Body of pancreas (tissue), 4 donors: Measurements from ENCODE around the gene PHF1. TPM values are rescaled to one million over a fixed set of nuclear protein-coding genes. Genes with fewer than 3 reads are reported as not detected.
A peak's percentile ranks its signal among the peaks of the same experiment; 100 is the strongest.

Experiments used
- ATAC-seq: fragments of 150-250 bp; one replicate; pipeline ENCODE4 v1.9.1; 2016
- DNase-seq, 4 donors: peaks; one replicate each; pipeline ENCODE4 v3.0.0-alpha.2; 2019
- H3K27ac ChIP-seq, 4 donors: fragments of 200-600 bp; sonication (generic); 1 replicate in 3 of 4; 2 replicates in 1 of 4; pipeline versions ENCODE4 v1.5.1 to v1.6.1; 2016 to 2019; ENCODE audit warnings: mild to moderate bottlenecking in 1 of 4, mixed read lengths in 1 of 4, moderate library complexity in 1 of 4
- H3K27me3 ChIP-seq, 2 donors: fragments of 200-600 bp; sonication (generic); one replicate each; pipeline ENCODE4 v1.6.0; 2016; ENCODE audit warnings: mild to moderate bottlenecking in 1 of 2
- H3K36me3 ChIP-seq, 2 donors: fragments of 200-600 bp; sonication (generic); replicated peaks in 1 of 2; 2 replicates each; pipeline ENCODE4 v1.5.1; 2016; ENCODE audit warnings: low read depth in 2 of 2; ENCODE audit not compliant: insufficient read depth in 1 of 2
- H3K4me1 ChIP-seq: fragments of 200-600 bp; sonication (generic); one replicate; pipeline ENCODE4 v1.6.0; 2016
- H3K4me3 ChIP-seq, 2 donors: fragments of 200-600 bp; sonication (generic); 1 replicate in 1 of 2; 2 replicates in 1 of 2; pipeline ENCODE4 v1.5.1; 2016 to 2019
- H3K9me3 ChIP-seq, 3 donors: fragments of 200-600 bp; sonication (generic); 1 replicate in 2 of 3; 2 replicates in 1 of 3; pipeline ENCODE4 v1.5.1; 2016
- POLR2A ChIP-seq, 3 donors: fragments of 450-650 bp; IDR thresholded peaks; one replicate each; pipeline ENCODE4 v1.6.1; 2016; ENCODE audit warnings: antibody characterized with exemption in 3 of 3, mild to moderate bottlenecking in 2 of 3
- WGBS, 2 donors: methylation state at CpG; one replicate each; pipeline ENCODE4 v1.1.5; 2017; 5-methylcytosine and 5-hydroxymethylcytosine counted together
- intact Hi-C: fragments of 100-400 bp; cut with DNase I; formaldehyde crosslinking; loops from one replicate; pipeline ENCODE4 v1.15.1; 2023
- total RNA-seq, 2 donors: library from RNA; depleted of rRNA; stranded (reverse); fragments of >200 nt; gene quantifications; one replicate each; pipeline ENCODE4 v1.1.0, GENCODE V29; 2016
- TF ChIP-seq, protein P1 (sequence below), 7 experiments: fragments of 450-650 bp in 4 of 7; fragments of 200-600 bp in 3 of 7; sonication (generic) in 3 of 7; IDR thresholded peaks; one replicate each; pipeline ENCODE4 v1.5.1; 2016 to 2019; ENCODE audit warnings: antibody characterized with exemption in 7 of 7

The PHF1 gene
- total RNA-seq, 2 donors from 2014 or later, result 58.3 to 73.9 TPM

GRCh38 chr6:33420491-33421343, 9.9 kb downstream of the PHF1 start:
- intact Hi-C loops, result no loop called here
- Histone ChIP-seq H3K9me3 (no peaks in the 10 kb centered on the region), H3K4me1 (peaks cover 41% of the 10 kb centered on the region), H3K27me3 (no peaks in the 10 kb centered on the region), H3K27ac (no peak overlapping the region), H3K4me3 (no peak overlapping the region), H3K36me3 (no peaks in the 10 kb centered on the region)
- TF ChIP-seq, protein P1, sequence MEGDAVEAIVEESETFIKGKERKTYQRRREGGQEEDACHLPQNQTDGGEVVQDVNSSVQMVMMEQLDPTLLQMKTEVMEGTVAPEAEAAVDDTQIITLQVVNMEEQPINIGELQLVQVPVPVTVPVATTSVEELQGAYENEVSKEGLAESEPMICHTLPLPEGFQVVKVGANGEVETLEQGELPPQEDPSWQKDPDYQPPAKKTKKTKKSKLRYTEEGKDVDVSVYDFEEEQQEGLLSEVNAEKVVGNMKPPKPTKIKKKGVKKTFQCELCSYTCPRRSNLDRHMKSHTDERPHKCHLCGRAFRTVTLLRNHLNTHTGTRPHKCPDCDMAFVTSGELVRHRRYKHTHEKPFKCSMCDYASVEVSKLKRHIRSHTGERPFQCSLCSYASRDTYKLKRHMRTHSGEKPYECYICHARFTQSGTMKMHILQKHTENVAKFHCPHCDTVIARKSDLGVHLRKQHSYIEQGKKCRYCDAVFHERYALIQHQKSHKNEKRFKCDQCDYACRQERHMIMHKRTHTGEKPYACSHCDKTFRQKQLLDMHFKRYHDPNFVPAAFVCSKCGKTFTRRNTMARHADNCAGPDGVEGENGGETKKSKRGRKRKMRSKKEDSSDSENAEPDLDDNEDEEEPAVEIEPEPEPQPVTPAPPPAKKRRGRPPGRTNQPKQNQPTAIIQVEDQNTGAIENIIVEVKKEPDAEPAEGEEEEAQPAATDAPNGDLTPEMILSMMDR (IDR thresholded peaks at IDR 0.05), result no peak
- no peak for TF ChIP-seq POLR2A (IDR thresholded peaks at IDR 0.05)
- WGBS, 2 donors, result 43 to 53% methylated on average over 4 to 6 of the region's 6 CpGs
- ATAC-seq (no peak), DNase-seq (no peak)

DNA sequence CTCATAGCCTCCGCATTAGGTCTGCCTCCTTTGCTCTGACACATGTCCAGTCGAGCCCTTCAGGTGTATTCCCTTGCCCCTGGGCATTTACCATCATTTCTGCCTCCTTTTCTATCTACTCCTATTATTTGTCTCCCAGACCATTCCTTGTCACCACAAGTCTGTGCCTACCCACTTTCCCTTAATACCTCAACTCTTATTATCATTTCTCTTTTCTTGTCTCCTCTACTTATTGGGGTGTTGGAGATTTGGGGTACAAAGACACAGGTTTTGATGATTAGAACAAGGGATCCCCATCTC, 10.5 kb downstream of the PHF1 start:
- no peak overlapping the region for H3K27ac ChIP-seq
- ATAC-seq (no peak), DNase-seq (no peak)
- intact Hi-C loops, result no loop called here
- no peaks in the 10 kb centered on the region for H3K9me3 ChIP-seq
- WGBS, 2 donors, result 75 to 78% methylated on average over 2 of the region's 2 CpGs
- peaks cover 39% of the 10 kb centered on the region for H3K4me1 ChIP-seq
- H3K27me3 ChIP-seq, result no peaks in the 10 kb centered on the region
- no peaks in the 10 kb centered on the region for H3K36me3 ChIP-seq
- no peak overlapping the region for H3K4me3 ChIP-seq
- TF ChIP-seq POLR2A (IDR thresholded peaks at IDR 0.05), result no peak
- TF ChIP-seq, protein P1 (IDR thresholded peaks at IDR 0.05), result no peak

- no peak for DNase-seq
- 76 to 87% methylated on average over 2 of the region's 2 CpGs for WGBS, 2 donors
- Histone ChIP-seq H3K9me3 (no peaks in the 10 kb centered on the region), H3K27ac (no peak overlapping the region), H3K36me3 (no peaks in the 10 kb centered on the region), H3K4me3 (no peak overlapping the region), H3K4me1 (peaks cover 33% of the 10 kb centered on the region), H3K27me3 (no peaks in the 10 kb centered on the region)
- TF ChIP-seq, protein P1 (IDR thresholded peaks at IDR 0.05), result no peak
- no peak for TF ChIP-seq POLR2A (IDR thresholded peaks at IDR 0.05)
- ATAC-seq, result no peak
- intact Hi-C loops, result no loop called here
These were observed 13.0 kb downstream of the PHF1 start for GRCh38 chr6:33423777-33424176.

DNA sequence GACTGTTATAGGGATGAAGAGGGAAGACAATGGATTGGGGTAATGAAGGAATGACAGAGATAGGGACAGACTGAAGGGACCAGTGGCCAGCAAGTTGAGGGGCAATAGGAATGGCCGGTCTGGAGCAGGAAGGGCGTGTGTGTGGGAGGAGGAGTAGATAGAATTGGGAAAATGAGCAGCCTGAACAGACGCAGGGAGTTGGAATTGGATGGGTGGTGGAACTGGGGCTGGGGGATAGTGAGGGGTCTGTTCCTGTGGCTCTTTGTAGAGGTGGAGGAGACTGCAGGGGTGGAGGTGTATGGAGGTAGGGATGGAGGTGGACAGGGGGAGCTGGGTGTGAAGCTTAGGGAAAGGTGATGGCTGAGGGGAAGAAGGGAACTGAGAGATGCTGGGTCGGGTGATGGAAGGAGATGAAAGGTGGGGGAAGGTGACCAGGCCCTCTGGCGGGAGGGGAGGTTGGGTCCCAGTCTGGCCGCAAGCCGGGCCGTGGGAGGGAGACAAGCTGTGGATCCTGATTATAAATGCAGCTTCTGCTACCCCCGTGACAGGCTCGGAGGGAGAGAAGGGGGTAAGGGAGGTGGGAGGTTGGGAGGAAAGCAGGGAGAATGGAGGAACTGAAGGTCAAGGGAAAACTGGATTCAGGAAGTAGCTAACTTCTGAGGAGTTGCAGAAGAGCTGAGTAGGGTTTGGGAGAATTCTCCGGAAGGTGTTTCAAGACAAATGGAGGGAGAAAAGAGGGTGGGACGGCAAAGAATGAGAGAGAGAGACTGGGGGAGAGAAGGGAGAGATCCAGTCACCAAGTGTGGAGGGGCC, 14.2 kb downstream of the PHF1 start:
- Histone ChIP-seq H3K9me3 (no peaks in the 10 kb centered on the region), H3K27me3 (no peaks in the 10 kb centered on the region), H3K27ac (peak overlapping the region; percentile 82 to 92 (median 88)), H3K36me3 (no peaks in the 10 kb centered on the region), H3K4me1 (peaks cover 28% of the 10 kb centered on the region), H3K4me3 (peak overlapping the region; percentile 38 to 47)
- TF ChIP-seq, protein P1 (IDR thresholded peaks at IDR 0.05), result no peak
- no peak for TF ChIP-seq POLR2A (IDR thresholded peaks at IDR 0.05)
- 13 to 16% methylated on average over 12 of the region's 12 CpGs for WGBS, 2 donors
- intact Hi-C loops, result no loop called here
- DNase-seq (no peak), ATAC-seq (peak; percentile 8)
